Breast epithelium (tissue), 3 donors: ENCODE data around the gene GPR84.

Experiments used
- POLR2A ChIP-seq: fragments of 450-650 bp; IDR thresholded peaks from one replicate; pipeline ENCODE4 v1.6.1; 2016; ENCODE audit warnings: antibody characterized with exemption, mild to moderate bottlenecking, moderate library complexity
- TF ChIP-seq, protein P1 (sequence below), 3 donors: fragments of 450-650 bp; IDR thresholded peaks; one replicate each; pipeline ENCODE4 v1.5.1; 2016 to 2017; ENCODE audit warnings: antibody characterized with exemption in 3 of 3, mild to moderate bottlenecking in 3 of 3, moderate library complexity in 3 of 3

DNA sequence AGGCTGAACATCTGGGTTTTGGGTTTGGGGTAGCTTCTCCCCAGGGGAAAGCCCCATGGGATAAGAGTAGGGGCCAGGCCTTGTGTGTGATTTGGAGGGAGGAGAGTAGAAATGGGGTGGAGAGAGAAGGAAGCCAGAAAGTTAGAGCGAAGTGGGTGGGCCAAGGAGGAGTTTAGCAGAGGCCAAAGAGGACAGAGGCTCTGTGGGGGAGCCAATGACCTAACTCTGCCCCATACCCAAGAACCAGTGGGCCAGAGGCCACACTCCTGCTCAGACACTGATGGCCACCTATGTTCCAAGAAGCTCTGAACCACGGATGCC is 10.9 kb upstream of the GPR84 start:
- TF ChIP-seq, protein P1, sequence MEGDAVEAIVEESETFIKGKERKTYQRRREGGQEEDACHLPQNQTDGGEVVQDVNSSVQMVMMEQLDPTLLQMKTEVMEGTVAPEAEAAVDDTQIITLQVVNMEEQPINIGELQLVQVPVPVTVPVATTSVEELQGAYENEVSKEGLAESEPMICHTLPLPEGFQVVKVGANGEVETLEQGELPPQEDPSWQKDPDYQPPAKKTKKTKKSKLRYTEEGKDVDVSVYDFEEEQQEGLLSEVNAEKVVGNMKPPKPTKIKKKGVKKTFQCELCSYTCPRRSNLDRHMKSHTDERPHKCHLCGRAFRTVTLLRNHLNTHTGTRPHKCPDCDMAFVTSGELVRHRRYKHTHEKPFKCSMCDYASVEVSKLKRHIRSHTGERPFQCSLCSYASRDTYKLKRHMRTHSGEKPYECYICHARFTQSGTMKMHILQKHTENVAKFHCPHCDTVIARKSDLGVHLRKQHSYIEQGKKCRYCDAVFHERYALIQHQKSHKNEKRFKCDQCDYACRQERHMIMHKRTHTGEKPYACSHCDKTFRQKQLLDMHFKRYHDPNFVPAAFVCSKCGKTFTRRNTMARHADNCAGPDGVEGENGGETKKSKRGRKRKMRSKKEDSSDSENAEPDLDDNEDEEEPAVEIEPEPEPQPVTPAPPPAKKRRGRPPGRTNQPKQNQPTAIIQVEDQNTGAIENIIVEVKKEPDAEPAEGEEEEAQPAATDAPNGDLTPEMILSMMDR (IDR thresholded peaks at IDR 0.05) = no peak
- no peak for TF ChIP-seq POLR2A
